Measurements from ENCODE around the gene PCSK5. TPM values are rescaled to one million over a fixed set of nuclear protein-coding genes. Genes with fewer than 3 reads are reported as not detected.
"Not testable (repeated sequence)": the region's sequence is repeated elsewhere in the genome, so short reads cannot be mapped to it uniquely, and the experiment has no call there.

PCSK5 gene
- total RNA-seq, 1 donor from 2014 or later: 8.9 TPM

DNA sequence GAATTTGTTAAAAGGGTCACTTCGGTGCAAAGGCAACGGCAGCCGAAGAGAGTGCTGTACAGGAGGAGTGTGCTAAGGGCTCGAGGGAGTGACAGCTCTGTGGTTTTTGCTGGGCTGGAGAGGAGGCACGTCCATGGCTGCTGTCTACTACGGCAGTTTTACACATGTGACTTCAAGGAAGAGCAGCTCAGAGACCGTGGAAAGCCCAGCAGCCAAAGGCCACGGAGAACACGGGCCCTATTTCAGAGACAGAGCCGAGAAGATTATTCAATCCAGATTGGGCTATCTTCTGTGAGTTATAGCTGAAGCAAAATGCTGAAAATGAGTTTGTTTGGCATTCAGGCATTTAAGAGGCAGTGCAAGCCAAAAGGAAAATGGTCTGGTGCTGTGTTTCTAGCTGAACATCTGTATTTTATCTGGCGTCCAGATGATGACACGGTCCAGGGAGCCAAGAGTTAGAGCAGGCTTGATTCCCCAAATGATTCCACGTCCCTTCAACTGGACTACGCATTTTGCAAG is 407.3 kb downstream of the PCSK5 start:
- no peak overlapping the region for H3K27ac Mint-ChIP-seq (ENCODE audit: unreplicated experiment)
- no peak for DNase-seq (ENCODE audit: low spot score)
- H3K9me3 Mint-ChIP-seq (ENCODE audit: low read depth): no peaks in the 10 kb centered on the region

DNA sequence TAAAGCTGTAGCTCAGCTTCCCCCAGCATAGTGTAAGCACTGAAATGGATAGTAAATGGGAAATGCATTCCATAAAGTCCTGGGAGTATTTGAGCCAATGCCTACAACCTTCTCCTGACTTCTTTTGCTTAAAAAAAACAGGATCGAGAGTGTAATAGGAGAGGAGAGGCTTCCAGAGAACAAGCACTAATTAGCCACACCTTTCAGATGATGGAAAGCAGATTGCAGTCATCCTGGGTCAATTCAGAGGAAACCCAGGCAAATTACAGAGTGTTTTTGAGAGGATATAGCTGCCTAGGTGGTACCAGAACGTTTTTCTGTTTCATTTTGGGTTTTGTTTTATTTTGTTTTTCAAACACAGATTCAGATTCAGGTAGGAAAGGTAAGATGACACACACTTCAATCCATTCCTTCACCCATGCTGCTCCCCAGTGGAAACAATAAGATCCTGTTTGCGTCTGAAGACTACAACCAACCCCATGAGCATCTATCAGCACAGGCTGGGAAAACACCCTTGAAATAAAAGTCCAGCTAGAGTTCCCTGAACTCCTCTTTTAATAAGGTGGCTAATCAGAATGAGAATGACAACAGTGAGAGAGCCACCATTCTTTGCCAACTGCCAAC is 408.2 kb downstream of the PCSK5 start:
- Mint-ChIP-seq H3K4me1 (ENCODE audit: low read depth) (peaks cover 14% of the 10 kb centered on the region), H3K27me3 (ENCODE audit: low read depth) (no peaks in the 10 kb centered on the region), H3K4me3 (ENCODE audit: unreplicated experiment) (no peak overlapping the region), H3K9me3 (ENCODE audit: low read depth) (no peaks in the 10 kb centered on the region), H3K27ac (ENCODE audit: unreplicated experiment) (no peak overlapping the region), H3K36me3 (ENCODE audit: low read depth) (no peaks in the 10 kb centered on the region)
- DNase-seq (ENCODE audit: low spot score): no peak
- TF ChIP-seq, protein P1, sequence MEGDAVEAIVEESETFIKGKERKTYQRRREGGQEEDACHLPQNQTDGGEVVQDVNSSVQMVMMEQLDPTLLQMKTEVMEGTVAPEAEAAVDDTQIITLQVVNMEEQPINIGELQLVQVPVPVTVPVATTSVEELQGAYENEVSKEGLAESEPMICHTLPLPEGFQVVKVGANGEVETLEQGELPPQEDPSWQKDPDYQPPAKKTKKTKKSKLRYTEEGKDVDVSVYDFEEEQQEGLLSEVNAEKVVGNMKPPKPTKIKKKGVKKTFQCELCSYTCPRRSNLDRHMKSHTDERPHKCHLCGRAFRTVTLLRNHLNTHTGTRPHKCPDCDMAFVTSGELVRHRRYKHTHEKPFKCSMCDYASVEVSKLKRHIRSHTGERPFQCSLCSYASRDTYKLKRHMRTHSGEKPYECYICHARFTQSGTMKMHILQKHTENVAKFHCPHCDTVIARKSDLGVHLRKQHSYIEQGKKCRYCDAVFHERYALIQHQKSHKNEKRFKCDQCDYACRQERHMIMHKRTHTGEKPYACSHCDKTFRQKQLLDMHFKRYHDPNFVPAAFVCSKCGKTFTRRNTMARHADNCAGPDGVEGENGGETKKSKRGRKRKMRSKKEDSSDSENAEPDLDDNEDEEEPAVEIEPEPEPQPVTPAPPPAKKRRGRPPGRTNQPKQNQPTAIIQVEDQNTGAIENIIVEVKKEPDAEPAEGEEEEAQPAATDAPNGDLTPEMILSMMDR (IDR thresholded peaks at IDR 0.05): peak; percentile 55

More for the DNA sequence above, 407.3 kb downstream of the PCSK5 start:
- Mint-ChIP-seq H3K4me1 (ENCODE audit: low read depth) (peaks cover 14% of the 10 kb centered on the region), H3K4me3 (ENCODE audit: unreplicated experiment) (peak overlapping the region; percentile 23), H3K36me3 (ENCODE audit: low read depth) (no peaks in the 10 kb centered on the region), H3K27me3 (ENCODE audit: low read depth) (no peaks in the 10 kb centered on the region)
- TF ChIP-seq, protein P1 (IDR thresholded peaks at IDR 0.05): no peak

GRCh38 chr9:76302543-76302942 is 412.1 kb downstream of the PCSK5 start:
- TF ChIP-seq, protein P1 (IDR thresholded peaks at IDR 0.05): no peak
- Mint-ChIP-seq H3K9me3 (ENCODE audit: low read depth) (no peaks in the 10 kb centered on the region), H3K4me3 (ENCODE audit: unreplicated experiment) (no peak overlapping the region), H3K27me3 (ENCODE audit: low read depth) (peaks cover 7% of the 10 kb centered on the region), H3K27ac (ENCODE audit: unreplicated experiment) (no peak overlapping the region), H3K4me1 (ENCODE audit: low read depth) (peaks cover 11% of the 10 kb centered on the region), H3K36me3 (ENCODE audit: low read depth) (no peaks in the 10 kb centered on the region)
- no peak for DNase-seq (ENCODE audit: low spot score)

- peaks cover 6% of the 10 kb centered on the region for H3K4me1 Mint-ChIP-seq (ENCODE audit: low read depth)
- H3K9me3 Mint-ChIP-seq (ENCODE audit: low read depth): no peaks in the 10 kb centered on the region
- H3K27me3 Mint-ChIP-seq (ENCODE audit: low read depth): peaks cover 7% of the 10 kb centered on the region
- H3K36me3 Mint-ChIP-seq (ENCODE audit: low read depth): no peaks in the 10 kb centered on the region
- TF ChIP-seq, protein P1 (IDR thresholded peaks at IDR 0.05): peak; percentile 89
- DNase-seq (ENCODE audit: low spot score): no peak
- no peak overlapping the region for H3K4me3 Mint-ChIP-seq (ENCODE audit: unreplicated experiment)
- H3K27ac Mint-ChIP-seq (ENCODE audit: unreplicated experiment): no peak overlapping the region
Measured at GRCh38 chr9:76302947-76303550, 412.6 kb downstream of the PCSK5 start.

DNA sequence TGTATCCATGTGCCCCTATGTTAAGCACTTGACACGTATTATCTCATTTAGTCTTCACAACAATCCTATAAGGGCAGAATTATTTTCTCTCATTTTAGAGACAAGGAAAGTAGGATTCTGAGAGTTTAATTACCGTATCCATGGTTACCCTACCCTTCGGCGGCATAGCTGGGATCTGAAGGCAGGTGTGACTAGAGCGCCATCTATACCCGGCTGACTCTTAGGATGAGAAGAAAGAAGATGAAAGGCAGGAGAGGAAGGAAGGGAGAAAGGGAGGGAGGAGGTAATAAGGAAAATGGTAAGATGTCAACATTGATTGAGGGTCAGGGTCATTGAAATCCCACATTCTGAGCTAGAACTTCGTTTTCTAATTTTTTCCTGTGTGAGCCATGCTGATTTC is 416.6 kb downstream of the PCSK5 start:
- not testable (repeated sequence) for H3K27ac Mint-ChIP-seq (ENCODE audit: unreplicated experiment); DNase-seq (ENCODE audit: low spot score); H3K36me3 Mint-ChIP-seq (ENCODE audit: low read depth); H3K9me3 Mint-ChIP-seq (ENCODE audit: low read depth); H3K27me3 Mint-ChIP-seq (ENCODE audit: low read depth); H3K4me1 Mint-ChIP-seq (ENCODE audit: low read depth); H3K4me3 Mint-ChIP-seq (ENCODE audit: unreplicated experiment)
- TF ChIP-seq, protein P1 (IDR thresholded peaks at IDR 0.05): peak; percentile 18
